Ishikawa (cell line): ENCODE data around the gene VARS1.

ENCODE experiments used
- CEBPB ChIP-seq: IDR thresholded peaks from 2 replicates; pipeline ENCODE4 v1.6.1; 2012
- CREB1 ChIP-seq: IDR thresholded peaks from 2 replicates; pipeline ENCODE4 v1.6.1; 2012; ENCODE audit warnings: low read depth
- EGR1 ChIP-seq: IDR thresholded peaks from 2 replicates; pipeline ENCODE4 v1.6.1; 2012
- EP300 ChIP-seq: IDR thresholded peaks from 2 replicates; pipeline ENCODE4 v1.6.1; 2012; ENCODE audit warnings: borderline replicate concordance
- FOXM1 ChIP-seq: IDR thresholded peaks from 2 replicates; pipeline ENCODE4 v1.6.1; 2012; ENCODE audit warnings: low read depth, borderline replicate concordance
- MAX ChIP-seq: IDR thresholded peaks from 2 replicates; pipeline ENCODE4 v1.6.1; 2012
- NFIC ChIP-seq: IDR thresholded peaks from 2 replicates; pipeline ENCODE4 v1.6.1; 2012
- RAD21 ChIP-seq: IDR thresholded peaks from 2 replicates; pipeline ENCODE4 v1.6.1; 2012; ENCODE audit warnings: low read depth
- REST ChIP-seq: IDR thresholded peaks from 2 replicates; pipeline ENCODE4 v1.6.1; 2012; ENCODE audit warnings: low read depth, mild to moderate bottlenecking
- TAF1 ChIP-seq: IDR thresholded peaks from 2 replicates; pipeline ENCODE4 v1.6.1; 2012; ENCODE audit warnings: low read depth, mild to moderate bottlenecking
- TCF12 ChIP-seq: IDR thresholded peaks from 2 replicates; pipeline ENCODE4 v1.6.1; 2012; ENCODE audit warnings: low read depth
- TEAD4 ChIP-seq: IDR thresholded peaks from 2 replicates; pipeline ENCODE4 v1.6.1; 2012
- USF1 ChIP-seq: IDR thresholded peaks from 2 replicates; pipeline ENCODE4 v1.6.1; 2012
- YY1 ChIP-seq: IDR thresholded peaks from 2 replicates; pipeline ENCODE4 v1.6.1; 2012; ENCODE audit warnings: low read depth
- ZBTB7A ChIP-seq: IDR thresholded peaks from 2 replicates; pipeline ENCODE4 v1.6.1; 2012; ENCODE audit warnings: low read depth

The VARS1 gene

GRCh38 chr6:31837369-31838113 is 42.0 kb upstream of the VARS1 start:
- TF ChIP-seq RAD21 = no peak
- TF ChIP-seq CEBPB = no peak
- no peak for TF ChIP-seq YY1
- TF ChIP-seq REST = no peak

- TF ChIP-seq CEBPB (no peak), REST (no peak), TAF1 (no peak), YY1 (no peak)
Observed at GRCh38 chr6:31836474-31837368, 41.2 kb upstream of the VARS1 start.

- TF ChIP-seq YY1 (no peak), MAX (no peak), EGR1 (no peak), REST (no peak), EP300 (no peak), CEBPB (no peak), TEAD4 (no peak), ZBTB7A (no peak), USF1 (no peak), RAD21 (no peak), FOXM1 (no peak), CREB1 (no peak), TCF12 (no peak), TAF1 (no peak), NFIC (no peak)
Observed at GRCh38 chr6:31836047-31836473, 40.5 kb upstream of the VARS1 start.

GRCh38 chr6:31834367-31835250 is 39.1 kb upstream of the VARS1 start:
- TF ChIP-seq CREB1 (no peak), RAD21 (no peak), YY1 (peak; percentile 94), FOXM1 (peak; percentile 25; the same call in 1 of the 2 replicates), NFIC (no peak), ZBTB7A (no peak; the same call in none of the 2 replicates), REST (no peak), MAX (peak; percentile 78), CEBPB (no peak), EP300 (no peak), EGR1 (no peak), USF1 (no peak; the same call in 1 of the 2 replicates), TEAD4 (peak; percentile 62), TAF1 (peak; percentile 95), TCF12 (no peak; the same call in 1 of the 2 replicates)
